ENCODE data around the gene FSIP2. TPM values are rescaled to one million over a fixed set of nuclear protein-coding genes. Genes with fewer than 3 reads are reported as not detected.
"Not testable (repeated sequence)": the region's sequence is repeated elsewhere in the genome, so short reads cannot be mapped to it uniquely, and the experiment has no call there.

FSIP2 gene
- total RNA-seq, 2 donors from 2014 or later = 0.47 to 0.52 TPM

DNA sequence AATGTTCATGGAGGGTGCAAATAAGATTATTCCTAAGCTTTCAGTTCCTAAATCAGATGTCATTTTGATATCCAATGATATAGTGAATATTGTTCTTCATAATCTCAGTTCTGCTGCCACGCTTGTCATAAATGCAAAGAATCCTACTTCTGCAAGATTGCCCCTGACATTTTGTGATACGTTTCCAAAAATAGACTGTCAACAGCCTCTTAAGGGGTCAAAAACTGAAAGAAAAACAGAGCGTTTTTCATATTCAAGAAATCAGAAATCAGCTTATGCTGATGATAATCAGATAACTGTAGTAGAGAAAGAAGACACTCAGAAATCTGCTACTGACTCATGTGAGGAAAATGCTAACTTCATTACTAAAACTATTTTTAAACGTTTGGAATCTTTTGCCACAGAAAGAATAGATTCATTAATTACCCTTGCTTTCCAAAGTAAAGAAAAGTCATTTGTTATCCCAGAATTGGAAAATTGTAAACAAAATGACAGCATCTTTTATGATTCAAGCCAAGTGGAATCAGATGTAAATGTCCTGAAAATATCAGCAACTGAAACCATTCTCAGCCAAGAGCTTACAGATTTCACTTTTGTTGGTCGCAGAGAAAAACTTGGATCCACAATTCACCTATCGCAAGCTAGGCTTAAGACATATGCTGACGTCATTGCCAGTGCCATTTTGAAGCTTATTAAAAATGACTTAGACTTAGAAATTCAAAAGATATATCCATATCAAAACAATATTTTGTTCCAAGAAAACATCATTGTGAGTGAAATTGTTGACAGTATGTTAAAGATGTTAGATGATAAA, 55.1 kb downstream of the FSIP2 start:
- ATAC-seq (no peak), DNase-seq (no peak)
- intact Hi-C loops (cut with DNase I) = no loop called here

DNA sequence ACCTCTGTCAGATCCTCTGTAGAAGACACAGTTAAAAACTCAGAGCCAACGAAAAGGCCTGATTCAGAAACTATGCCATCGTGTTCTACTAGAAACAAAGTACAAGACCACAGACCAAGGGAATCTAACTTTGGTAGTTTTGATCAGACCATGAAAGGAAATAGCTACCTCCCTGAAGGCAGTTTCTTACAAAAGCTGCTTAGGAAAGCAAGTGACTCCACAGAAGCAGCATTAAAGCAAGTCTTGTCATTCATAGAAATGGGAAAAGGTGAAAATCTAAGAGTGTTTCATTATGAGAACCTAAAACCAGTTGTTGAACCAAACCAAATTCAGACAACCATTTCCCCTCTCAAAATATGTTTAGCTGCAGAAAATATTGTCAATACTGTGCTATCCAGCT, 58.2 kb downstream of the FSIP2 start:
- intact Hi-C loops (cut with DNase I) = no loop called here
- DNase-seq = no peak
- no peak for ATAC-seq

DNA sequence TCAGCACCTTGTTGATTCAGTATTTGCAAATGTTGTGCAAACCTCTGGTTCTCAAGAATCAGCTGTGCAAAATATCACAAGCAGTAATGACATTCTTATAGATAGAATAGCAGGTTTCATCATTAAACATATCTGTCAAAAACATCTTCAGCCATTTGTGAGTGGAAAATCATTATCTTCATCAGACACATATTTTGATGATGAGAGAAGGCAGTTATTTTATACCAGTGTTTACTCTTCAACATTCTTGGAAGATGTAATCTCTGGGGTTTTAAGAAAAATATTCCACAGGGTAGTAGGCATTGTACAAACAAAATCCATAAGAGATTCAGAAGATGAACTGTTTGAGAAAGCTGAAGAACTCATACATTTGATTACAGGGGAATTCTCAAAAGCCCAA, 64.3 kb downstream of the FSIP2 start:
- ATAC-seq = no peak
- no peak for DNase-seq
- intact Hi-C loops (cut with DNase I) = no loop called here

DNA sequence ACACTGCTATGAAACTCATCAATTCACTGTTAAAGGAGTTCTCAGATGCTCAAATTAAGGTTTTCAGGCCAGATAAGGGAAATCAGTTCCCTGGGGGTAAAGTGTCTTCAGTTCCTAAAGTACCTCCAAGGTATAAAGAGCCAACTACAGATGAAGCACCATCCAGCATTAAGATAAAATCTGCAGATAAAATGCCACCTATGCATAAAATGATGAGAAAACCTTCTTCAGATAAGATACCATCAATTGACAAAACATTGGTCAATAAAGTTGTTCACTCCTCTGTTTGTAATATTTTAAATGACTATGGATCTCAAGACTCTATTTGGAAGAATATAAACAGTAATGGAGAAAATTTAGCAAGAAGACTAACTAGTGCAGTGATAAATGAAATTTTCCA, 68.2 kb downstream of the FSIP2 start:
- ATAC-seq = no peak
- DNase-seq = no peak

DNA sequence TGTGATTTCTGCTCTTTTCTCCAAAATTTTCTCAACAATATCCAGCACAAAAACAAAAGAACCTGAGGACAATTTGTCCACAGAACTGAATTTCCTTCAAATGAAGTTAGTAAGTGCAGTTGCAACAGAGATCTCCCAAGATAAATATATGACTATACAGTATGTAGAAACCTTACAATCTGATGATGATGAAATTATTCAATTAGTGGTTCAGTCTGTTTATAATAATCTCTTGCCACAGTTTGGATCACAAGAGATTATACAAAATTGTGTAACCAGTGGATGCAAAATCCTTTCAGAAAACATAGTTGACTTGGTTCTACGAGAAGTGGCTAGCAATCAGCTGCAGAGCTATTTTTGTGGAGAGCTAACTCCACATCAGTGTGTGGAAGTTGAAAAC, 68.7 kb downstream of the FSIP2 start:
- ATAC-seq (no peak), DNase-seq (no peak)
- intact Hi-C loops (cut with DNase I) = no loop called here

More for the DNA sequence above, 68.2 kb downstream of the FSIP2 start:
- intact Hi-C loops (cut with DNase I) = no loop called here

DNA sequence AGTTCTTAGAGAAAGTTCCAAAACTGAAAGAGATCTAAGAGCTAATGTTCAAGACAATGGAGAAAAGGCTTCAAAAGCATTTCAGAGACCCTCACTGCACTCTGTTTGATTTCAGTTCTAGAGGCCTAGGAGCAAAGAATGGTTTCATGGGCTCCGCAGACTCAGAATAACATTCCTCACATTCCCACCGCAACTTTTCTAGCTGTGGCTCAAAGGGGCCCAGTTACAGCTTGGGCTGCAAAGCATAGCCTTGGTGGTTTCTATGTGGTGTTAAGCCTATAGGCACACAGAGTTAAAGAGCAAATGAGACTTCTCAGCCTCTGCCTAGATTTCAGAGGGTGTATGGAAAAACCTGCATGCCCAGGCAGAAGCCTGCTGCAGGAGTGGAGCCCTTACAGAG, 73.0 kb downstream of the FSIP2 start:
- ATAC-seq (no peak), DNase-seq (no peak)
- intact Hi-C loops (cut with DNase I) = no loop called here

DNA sequence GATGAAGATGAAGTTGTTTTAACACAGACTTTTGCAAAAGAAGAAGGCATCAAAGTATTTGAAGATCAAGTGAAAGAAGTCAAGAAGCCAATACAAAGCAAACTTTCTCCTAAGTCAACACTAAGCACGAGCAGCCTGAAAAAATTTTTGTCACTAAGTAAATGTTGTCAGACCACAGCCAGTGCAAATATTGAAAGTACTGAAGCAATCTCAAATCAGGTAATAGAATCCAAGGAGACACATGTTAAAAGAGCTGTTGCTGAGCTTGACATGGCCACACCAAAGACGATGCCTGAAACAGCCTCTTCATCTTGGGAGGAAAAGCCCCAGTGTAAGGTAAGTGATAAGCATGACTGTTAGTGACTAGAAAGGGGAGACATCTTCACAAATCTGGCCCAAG, 75.1 kb downstream of the FSIP2 start:
- ATAC-seq = no peak
- no peak for DNase-seq
- intact Hi-C loops (cut with DNase I) = no loop called here

DNA sequence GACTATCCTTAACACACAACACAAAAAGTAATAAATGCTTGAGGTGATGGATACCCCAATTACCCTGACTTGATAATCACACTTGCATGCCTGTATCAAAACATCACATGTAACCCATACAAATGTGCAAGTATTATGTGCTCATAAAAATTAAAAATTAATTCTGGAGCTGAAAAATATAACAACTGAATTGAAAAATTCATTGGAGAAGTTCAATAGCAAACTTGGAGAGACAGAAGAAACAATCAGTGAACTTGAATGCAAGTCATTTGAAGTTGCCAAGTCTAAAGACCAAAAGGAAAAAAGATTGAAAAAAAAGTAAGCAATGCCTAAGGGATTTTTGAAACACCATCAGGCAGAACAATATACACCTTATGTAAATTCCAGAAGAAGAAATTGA, 79.4 kb downstream of the FSIP2 start:
- ATAC-seq = no peak
- intact Hi-C loops (cut with DNase I) = no loop called here
- DNase-seq = no peak

DNA sequence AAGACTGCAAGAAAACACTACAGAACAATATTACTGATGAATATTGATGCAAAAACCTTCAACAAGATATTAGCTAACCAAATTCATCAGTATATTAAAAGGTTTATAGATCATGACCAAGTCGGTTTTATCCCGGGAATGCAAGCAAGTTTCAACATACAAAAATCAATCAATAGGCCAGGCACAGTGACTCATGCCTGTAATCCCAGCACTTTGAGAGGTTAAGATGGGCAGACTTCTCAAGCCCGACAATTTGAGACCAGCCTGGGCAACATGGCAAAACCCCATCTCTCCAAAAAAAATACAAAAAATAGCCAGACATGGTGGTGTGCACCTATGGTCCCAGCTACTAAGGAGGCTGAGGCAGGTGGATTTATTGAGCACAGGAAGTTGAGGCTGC, 82.9 kb downstream of the FSIP2 start:
- intact Hi-C loops (cut with DNase I) = no loop called here
- DNase-seq (no peak), ATAC-seq (no peak)

DNA sequence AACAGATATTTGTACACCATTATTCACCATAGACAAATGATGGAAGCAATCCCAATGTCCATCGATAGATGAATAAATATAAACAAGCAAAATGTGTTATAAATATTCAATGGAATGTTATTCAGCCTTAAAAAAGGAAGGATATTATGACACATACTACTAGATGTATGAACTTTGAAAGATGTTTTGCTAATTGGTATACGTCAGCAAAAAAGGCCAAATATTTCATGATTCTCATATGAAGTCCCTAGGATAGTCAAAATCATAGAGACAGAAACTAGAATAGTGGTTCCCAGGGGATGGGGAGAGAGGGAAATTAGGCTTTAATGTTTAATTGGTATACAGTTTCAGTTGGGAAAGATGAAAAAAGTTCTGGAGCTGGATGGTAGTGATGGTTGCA, 85.2 kb downstream of the FSIP2 start:
- intact Hi-C loops (cut with DNase I) = no loop called here
- ATAC-seq (no peak), DNase-seq (no peak)

DNA sequence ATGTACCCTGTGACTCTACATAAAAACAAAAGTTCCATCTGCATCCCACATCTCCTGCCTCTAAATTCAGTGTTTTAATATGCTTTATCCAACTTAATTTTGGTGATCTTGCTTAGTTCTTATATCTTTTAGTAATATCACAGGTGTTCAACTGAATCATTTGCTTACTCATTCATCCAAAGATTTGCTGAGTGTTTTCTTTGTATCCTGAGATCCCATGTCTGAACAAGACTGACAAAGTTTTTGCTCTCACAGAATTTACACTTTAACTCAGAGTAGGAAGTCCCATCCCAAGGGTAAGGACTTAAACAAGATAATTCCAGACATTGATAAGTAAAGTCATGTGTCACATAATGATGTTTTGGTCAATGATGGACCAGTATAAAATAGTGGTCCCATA, 87.0 kb downstream of the FSIP2 start:
- ATAC-seq (no peak), DNase-seq (no peak)
- intact Hi-C loops (cut with DNase I) = no loop called here

DNA sequence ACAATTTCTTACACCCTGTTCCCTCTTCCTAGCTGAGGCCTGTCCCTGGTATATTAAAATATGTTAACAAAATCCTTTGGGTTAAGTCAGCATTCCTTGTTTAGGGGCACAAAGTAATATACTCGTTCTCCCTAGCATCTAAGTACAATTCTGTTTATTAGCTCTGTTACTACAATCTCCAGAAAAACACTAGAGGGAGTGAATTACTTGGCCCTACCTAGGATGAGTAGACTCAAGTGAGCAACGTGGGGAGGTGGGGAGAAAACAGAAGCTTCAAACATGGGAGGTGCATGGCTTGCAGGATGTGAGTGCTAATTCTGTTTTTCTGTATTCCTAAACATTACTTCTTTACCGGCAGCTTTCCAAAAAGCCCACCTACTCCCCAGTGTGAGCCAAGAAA, 89.7 kb downstream of the FSIP2 start:
- ATAC-seq (no peak), DNase-seq (no peak)

DNA sequence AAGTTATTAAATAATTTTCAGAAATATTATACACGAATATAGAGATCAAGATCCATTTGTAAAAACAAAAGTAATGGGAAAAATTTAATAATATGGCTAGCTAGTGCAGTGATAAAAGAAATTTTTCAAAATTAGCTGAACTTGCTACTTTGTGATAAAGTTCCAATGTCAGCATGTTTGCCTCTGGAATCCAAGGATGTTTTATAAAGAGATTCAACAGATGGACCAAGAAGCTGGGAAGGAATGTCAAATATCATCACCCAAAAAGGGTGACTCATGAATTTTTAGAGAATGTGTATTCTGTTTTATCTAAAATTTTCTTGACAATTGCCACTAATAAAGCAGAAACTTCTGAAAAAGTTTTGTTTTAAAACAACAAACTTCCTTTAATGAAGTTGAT, 95.3 kb downstream of the FSIP2 start:
- no peak for ATAC-seq

More for the DNA sequence above, 89.7 kb downstream of the FSIP2 start:
- intact Hi-C loops (cut with DNase I) = no loop called here

DNA sequence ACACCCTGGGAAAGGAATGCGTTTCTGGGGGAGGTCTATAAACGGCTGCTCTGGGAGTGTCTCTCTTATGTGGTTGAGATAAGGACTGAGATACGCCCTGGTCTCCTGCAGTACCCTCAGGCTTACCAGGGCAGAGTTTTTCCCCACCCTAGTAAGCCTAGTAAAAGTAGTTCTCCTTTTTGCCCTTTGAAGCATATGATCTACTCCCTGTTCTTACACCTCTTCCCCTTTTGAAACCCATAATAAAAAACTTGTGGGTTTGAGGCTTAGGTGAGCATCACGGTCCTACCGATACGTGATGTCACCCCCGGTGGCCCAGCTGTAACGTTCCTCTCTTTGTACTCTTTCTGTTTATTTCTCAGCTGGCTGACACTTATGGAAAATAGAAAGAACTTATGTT, 97.4 kb downstream of the FSIP2 start:
- no peak for DNase-seq
- intact Hi-C loops (cut with DNase I) = no loop called here
- no peak for ATAC-seq

More for the DNA sequence above, 95.3 kb downstream of the FSIP2 start:
- intact Hi-C loops (cut with DNase I) = no loop called here
- DNase-seq = no peak

DNA sequence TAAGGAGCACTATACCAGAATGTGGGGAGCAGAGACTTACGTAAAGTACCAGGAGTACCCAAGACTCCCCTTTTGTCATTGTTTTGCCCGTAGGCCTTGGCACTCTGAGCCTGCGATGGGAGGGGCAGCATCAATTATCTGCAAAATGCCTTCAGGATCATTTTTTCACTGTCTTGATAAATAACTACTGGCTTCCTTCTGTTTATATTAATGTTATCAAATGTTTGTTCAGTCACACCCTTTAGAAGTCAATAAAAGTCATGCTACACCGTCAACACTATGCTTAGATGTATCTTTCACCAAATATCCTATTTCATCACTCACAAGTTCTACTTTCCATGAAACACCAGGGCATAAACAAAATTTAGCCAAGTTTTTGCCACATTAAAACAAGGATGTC, 116.3 kb downstream of the FSIP2 start:
- intact Hi-C loops (cut with DNase I) = no loop called here
- ATAC-seq = no peak
- DNase-seq = no peak

DNA sequence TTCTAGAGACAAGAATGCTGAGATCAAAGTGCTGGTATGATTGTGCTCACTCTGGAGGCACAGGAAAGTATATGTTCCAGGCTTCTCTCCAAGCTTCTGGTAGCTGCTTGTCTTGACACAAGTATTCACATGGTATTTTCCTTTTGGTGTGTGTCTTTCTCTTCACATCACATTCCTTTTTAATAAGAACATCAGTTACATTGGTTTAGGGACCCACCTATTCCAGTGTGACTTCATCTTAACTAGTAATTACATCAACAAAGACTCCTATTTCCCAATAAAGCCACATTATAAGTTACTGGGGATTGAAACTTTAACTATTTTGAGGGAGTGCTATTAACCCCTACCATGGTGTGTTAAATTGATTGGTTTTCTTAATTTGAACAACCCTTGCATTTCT, 119.1 kb downstream of the FSIP2 start:
- intact Hi-C loops (cut with DNase I) = no loop called here

DNA sequence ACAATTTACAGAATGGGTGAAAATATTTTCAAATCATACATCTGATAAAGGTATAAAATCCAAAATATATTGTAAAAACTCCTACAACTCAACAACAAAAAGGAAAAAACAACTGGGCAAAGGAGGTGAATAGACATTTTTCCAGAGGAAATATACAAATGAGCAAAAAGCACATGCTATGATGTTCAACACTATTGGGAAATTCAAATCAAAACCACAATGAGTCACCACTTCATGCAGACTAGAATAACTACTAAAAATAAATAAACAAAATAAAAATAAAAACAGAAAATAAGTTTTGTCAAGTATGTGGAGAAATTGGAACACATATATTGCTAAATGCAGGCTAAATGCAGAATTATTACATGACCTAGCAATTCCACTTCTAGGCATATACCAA, 120.9 kb downstream of the FSIP2 start:
- intact Hi-C loops (cut with DNase I) = no loop called here
- DNase-seq (no peak), ATAC-seq (no peak)

More for the DNA sequence above, 119.1 kb downstream of the FSIP2 start:
- ATAC-seq (no peak), DNase-seq (no peak)

DNA sequence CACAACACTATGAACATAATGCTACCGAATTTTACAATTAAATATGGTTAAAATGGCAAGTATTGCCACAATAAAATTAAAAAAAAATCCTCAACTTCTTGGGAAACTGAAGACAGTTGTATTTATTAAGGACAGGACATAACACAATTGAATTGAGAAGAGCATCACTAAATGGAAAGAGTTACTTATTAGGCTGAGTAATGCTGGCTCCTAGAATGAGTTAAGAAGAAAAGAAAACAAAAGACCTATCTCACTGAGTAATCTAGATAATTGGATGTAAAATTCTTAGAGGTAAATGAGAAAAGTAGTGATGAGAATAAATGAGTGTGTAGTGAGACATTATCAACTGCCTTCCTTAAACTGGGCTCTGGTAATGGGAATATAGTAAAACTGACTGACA, 121.7 kb downstream of the FSIP2 start:
- DNase-seq = no peak
- intact Hi-C loops (cut with DNase I) = no loop called here
- ATAC-seq = no peak

DNA sequence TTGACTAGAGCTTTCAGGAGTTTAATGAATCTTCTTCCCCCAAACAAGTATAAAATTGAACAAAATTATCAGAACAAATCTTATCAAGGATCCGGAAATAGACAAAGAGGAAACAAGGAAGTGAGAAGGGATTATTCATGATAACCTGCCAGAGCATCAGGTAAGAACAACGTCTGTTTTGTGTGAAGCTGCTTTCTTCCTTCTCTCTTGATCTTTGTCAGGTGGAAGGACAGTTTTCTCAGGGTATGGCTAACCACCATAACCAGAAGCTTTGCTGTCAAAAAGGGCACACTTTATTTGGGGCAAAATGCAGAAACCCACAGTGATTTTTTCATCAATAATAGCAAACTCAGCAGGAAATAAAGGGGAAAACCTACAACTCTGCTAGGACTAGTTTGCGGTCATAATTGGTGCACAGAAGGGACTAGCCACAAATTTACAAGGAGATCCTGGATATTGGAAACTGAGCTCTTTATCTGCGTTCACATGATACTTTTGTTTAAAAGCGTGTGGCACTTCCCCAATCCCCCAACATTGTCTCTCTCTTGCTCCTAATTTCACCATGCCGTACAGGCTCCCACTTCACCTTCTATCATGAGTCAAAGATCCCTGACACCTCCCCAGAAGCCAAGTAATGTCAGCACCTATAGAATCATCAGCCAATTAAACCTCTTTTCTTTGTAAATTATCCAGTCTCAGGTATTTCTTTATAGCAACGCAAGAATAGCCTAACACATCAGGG, 124.2 kb downstream of the FSIP2 start:
- intact Hi-C loops (cut with DNase I) = no loop called here
- DNase-seq (no peak), ATAC-seq (no peak)

DNA sequence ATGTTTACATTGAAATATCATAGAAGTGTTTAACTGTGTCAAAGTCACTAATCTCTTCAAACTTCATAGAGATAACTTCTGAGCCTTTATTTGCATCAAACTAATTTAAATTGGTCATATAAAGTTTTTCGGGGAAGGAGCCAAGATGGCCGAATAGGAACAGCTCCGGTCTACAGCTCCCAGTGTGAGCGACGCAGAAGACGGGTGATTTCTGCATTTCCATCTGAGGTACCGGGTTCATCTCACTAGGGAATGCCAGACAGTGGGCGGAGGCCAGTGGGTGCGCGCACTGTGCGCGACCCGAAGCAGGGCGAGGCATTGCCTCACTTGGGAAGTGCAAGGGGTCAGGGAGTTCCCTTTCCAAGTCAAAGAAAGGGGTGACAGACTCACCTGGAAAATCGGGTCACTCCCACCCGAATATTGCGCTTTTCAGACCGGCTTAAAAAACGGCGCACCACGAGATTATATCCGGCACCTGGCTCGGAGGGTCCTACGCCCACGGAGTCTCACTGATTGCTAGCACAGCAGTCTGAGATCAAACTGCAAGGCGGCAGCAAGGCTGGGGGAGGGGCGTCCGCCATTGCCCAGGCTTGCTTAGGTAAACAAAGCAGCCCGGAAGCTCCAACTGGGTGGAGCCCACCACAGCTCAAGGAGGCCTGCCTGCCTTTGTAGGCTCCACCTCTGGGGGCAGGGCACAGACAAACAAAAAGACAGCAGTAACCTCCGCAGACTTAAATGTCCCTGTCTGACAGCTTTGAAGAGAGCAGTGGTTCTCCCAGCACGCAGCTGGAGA, 126.1 kb downstream of the FSIP2 start:
- intact Hi-C loops (cut with DNase I); DNase-seq: not testable (repeated sequence)

More for the DNA sequence above, 126.1 kb downstream of the FSIP2 start:
- not testable (repeated sequence) for ATAC-seq
